HEK293 (cell line): ENCODE measurements around the gene KIF13A.
A peak's percentile ranks its signal among the peaks of the same experiment; 100 is the strongest.

ENCODE experiments used
- CTCF ChIA-PET: fragments of 350-600 bp; formaldehyde crosslinking; extraction: SDS; loops from one replicate; lab custom pipeline; 2021; ENCODE audit warnings: antibody characterized with exemption; lab: Yijun Ruan, JAX
- POLR2A ChIA-PET: fragments of 300-600 bp; formaldehyde crosslinking; extraction: SDS; loops from one replicate; lab custom pipeline; 2020; ENCODE audit warnings: antibody characterized with exemption, inconsistent platforms; lab: Yijun Ruan, JAX
- H3K27ac ChIP-seq: fragments of 200-500 bp; sonication (Bioruptor generic); 2 replicates; pipeline ENCODE4 v1.5.1; 2014; ENCODE audit warnings: low read depth, low read length, control low read depth, inconsistent platforms; ENCODE audit errors: extremely low read depth
- H3K36me3 ChIP-seq, 2 experiments: fragments of 200-500 bp in 1 of 2; sonication (Bioruptor generic) in 1 of 2; 1 replicate in 1 of 2; 2 replicates in 1 of 2; pipeline ENCODE4 v1.5.1; 2014 to 2017; ENCODE audit warnings: inconsistent platforms in 2 of 2, low read length in 2 of 2; ENCODE audit not compliant: control insufficient read depth in 2 of 2, insufficient read depth in 1 of 2
- H3K4me1 ChIP-seq: fragments of 200-500 bp; sonication (Bioruptor generic); 2 replicates; pipeline ENCODE4 v1.5.1; 2014; ENCODE audit warnings: mild to moderate bottlenecking, low read length, inconsistent platforms; ENCODE audit not compliant: control insufficient read depth, insufficient read depth
- H3K4me3 ChIP-seq: 2 replicates; pipeline ENCODE4 v1.5.1; 2011; ENCODE audit warnings: low read depth, mild to moderate bottlenecking, control low read depth, low read length, moderate library complexity
- H3K9me3 ChIP-seq: fragments of 200-500 bp; sonication (Bioruptor generic); 2 replicates; pipeline ENCODE4 v1.5.1; 2014; ENCODE audit warnings: low read depth, low read length, inconsistent platforms; ENCODE audit not compliant: control insufficient read depth, insufficient read depth
- GFI1B ChIP-seq: fragments of 450-650 bp; formaldehyde crosslinking; IDR thresholded peaks from 2 replicates; pipeline ENCODE4 v1.5.1; 2016; ENCODE audit warnings: missing biosample characterization, missing genetic modification characterization
- GLI4 ChIP-seq: fragments of 450-650 bp; formaldehyde crosslinking; IDR thresholded peaks from 2 replicates; pipeline ENCODE4 v1.5.1; 2016; ENCODE audit warnings: missing biosample characterization, missing genetic modification characterization
- MEIS1 ChIP-seq: sonication (generic); formaldehyde crosslinking; IDR thresholded peaks from 2 replicates; pipeline ENCODE4 v1.8.1; 2022; ENCODE audit warnings: missing genetic modification reagents, mild to moderate bottlenecking, borderline replicate concordance
- PRDM1 ChIP-seq: fragments of 450-650 bp; formaldehyde crosslinking; IDR thresholded peaks from 2 replicates; pipeline ENCODE4; 2016; ENCODE audit warnings: missing biosample characterization, missing genetic modification characterization
- REPIN1 ChIP-seq: fragments of 450-650 bp; formaldehyde crosslinking; IDR thresholded peaks from 2 replicates; pipeline ENCODE4 v1.5.1; 2017; ENCODE audit warnings: missing biosample characterization, missing genetic modification characterization, low read depth
- SALL2 ChIP-seq: fragments of 450-650 bp; formaldehyde crosslinking; IDR thresholded peaks from 2 replicates; pipeline ENCODE4 v1.5.0; 2017; ENCODE audit warnings: missing biosample characterization, mild to moderate bottlenecking, missing genetic modification characterization, borderline replicate concordance
- ZNF146 ChIP-seq: fragments of 450-650 bp; formaldehyde crosslinking; IDR thresholded peaks from 2 replicates; pipeline ENCODE4 v1.5.1; 2016; ENCODE audit warnings: missing biosample characterization, missing genetic modification characterization
- ZNF23 ChIP-seq: fragments of 450-650 bp; formaldehyde crosslinking; IDR thresholded peaks from 2 replicates; pipeline ENCODE4 v1.5.1; 2016; ENCODE audit warnings: missing biosample characterization, missing genetic modification characterization, borderline replicate concordance
- ZNF324 ChIP-seq: fragments of 450-650 bp; formaldehyde crosslinking; IDR thresholded peaks from 2 replicates; pipeline ENCODE4 v1.5.1; 2016; ENCODE audit warnings: missing biosample characterization, missing genetic modification characterization
- ZNF350 ChIP-seq: fragments of 450-650 bp; formaldehyde crosslinking; IDR thresholded peaks from 2 replicates; pipeline ENCODE4 v1.5.0; 2017; ENCODE audit warnings: missing biosample characterization, mild to moderate bottlenecking, missing genetic modification characterization
- ZNF623 ChIP-seq: fragments of 450-650 bp; formaldehyde crosslinking; IDR thresholded peaks from 2 replicates; pipeline ENCODE4 v1.5.1; 2016; ENCODE audit warnings: missing biosample characterization, missing genetic modification characterization
- ZNF785 ChIP-seq: fragments of 450-650 bp; formaldehyde crosslinking; IDR thresholded peaks from 2 replicates; pipeline ENCODE4 v1.5.1; 2016; ENCODE audit warnings: missing biosample characterization, missing genetic modification characterization
- ZNF792 ChIP-seq: fragments of 450-650 bp; formaldehyde crosslinking; IDR thresholded peaks from 2 replicates; pipeline ENCODE4 v1.5.1; 2016; ENCODE audit warnings: missing biosample characterization, missing genetic modification characterization
- ZSCAN16 ChIP-seq: fragments of 450-650 bp; formaldehyde crosslinking; IDR thresholded peaks from 2 replicates; pipeline ENCODE4 v1.5.1; 2016; ENCODE audit warnings: missing biosample characterization, missing genetic modification characterization
- TF ChIP-seq, protein P1 (sequence below): fragments of 450-650 bp; formaldehyde crosslinking; IDR thresholded peaks from 2 replicates; pipeline ENCODE4 v1.5.1; 2017; ENCODE audit warnings: missing biosample characterization, missing genetic modification characterization
- TF ChIP-seq, protein P2 (sequence below): fragments of 450-650 bp; formaldehyde crosslinking; IDR thresholded peaks from 2 replicates; pipeline ENCODE4 v1.5.1; 2017; ENCODE audit warnings: missing biosample characterization, missing genetic modification characterization

The KIF13A gene

DNA sequence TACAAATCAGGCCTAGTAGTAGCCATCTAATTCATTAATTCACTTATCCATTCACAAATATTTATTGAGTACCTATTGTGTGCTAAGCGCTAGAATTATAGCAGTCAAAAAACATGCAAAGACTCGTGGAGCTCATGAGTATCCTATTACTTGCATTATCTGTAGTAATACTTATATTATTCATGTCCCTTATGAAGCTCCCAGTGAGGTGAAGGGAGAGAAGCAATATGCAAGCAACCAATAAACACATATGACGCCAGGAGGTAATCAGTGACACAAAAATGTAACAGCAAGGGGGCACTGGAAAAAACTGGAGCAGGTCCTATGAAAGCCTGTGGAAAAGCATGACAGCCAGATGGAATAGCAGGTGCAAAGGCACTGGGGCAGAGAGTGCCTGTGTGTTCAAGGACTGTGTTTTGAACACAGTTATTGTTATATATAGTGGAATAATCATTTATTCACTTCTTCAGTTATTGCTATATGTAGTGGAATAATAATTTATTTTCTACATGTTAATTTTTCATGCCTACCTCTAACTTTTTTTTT is 109.5 kb downstream of the KIF13A start:
- no peaks in the 10 kb centered on the region for H3K9me3 ChIP-seq
- H3K4me1 ChIP-seq: no peaks in the 10 kb centered on the region
- TF ChIP-seq GLI4 (tag by site-specific recombination) (no peak), ZNF324 (tag by site-specific recombination) (no peak), ZNF785 (tag by site-specific recombination) (no peak), ZNF623 (tag by site-specific recombination) (peak; percentile 87)
- no peak overlapping the region for H3K4me3 ChIP-seq
- no peak overlapping the region for H3K27ac ChIP-seq
- POLR2A ChIA-PET: interaction anchor here (0.7 kb wide), 1 partner anchor 278 kb away, joined by 4 read pairs; no protein-coding TSS in a partner anchor
- CTCF ChIA-PET: no interaction called here
- H3K36me3 ChIP-seq: no peaks in the 10 kb centered on the region

DNA sequence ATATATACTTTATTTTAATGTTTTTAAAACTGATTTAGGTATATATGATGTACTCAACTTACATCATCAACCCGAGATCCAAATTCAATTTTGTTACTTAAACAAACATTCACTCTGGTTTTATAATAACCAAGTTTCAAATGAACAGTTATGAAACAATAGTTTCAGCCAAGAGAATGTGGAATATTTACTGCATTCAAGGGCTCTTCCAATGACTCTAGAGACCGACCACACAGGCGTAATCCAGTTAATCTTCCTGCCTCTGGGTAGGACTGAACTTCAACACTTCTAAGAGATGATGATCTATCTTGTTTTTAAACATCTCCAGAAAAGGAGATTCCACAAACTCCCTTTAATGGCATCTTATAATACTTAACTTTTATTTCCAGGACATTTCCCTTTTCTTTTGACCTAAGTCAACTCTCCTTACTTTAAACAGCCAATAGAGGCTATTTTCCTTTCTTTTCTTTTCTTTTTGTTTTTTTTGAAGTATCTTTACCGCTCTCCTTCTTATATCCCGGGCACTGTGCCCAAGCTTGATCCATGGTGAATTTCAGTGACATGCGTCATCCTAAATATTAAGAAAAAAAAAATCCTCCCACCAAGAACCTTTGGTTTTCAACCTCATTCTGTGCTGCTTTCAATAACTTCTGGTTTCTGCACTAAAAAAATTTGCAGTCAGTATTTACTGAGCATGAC is 110.1 kb downstream of the KIF13A start:
- 0 out of 2 replicates have a peak, but pooled peaks have one; percentile 11 for TF ChIP-seq PRDM1 (tag by site-specific recombination)
- no peak for TF ChIP-seq ZNF350
- TF ChIP-seq GFI1B (tag by site-specific recombination): no peak
- Histone ChIP-seq H3K27ac (no peak overlapping the region), H3K4me1 (no peaks in the 10 kb centered on the region), H3K36me3 (no peaks in the 10 kb centered on the region), H3K4me3 (no peak overlapping the region), H3K9me3 (no peaks in the 10 kb centered on the region)
- ChIA-PET CTCF (no interaction called here), POLR2A (no interaction called here)

DNA sequence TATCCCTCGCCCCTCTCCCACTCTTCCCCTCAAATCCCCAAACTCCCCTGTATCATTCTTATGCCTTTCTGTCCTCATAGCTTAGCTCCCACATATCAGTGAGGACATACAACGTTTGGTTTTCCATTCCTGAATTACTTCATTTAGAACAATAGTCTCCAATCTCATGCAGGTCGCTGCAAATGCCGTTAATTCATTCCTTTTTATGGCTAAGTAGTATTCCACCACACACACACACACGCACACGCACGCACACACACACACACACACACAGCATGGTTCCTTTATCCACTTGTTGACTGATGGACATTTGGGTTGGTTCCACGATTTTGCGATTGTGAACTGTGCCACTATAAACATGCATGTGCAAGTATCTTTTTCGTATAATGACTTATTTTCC is 112.7 kb downstream of the KIF13A start:
- H3K36me3 ChIP-seq: no peaks in the 10 kb centered on the region
- no peaks in the 10 kb centered on the region for H3K9me3 ChIP-seq
- peak; percentile 76 for TF ChIP-seq ZNF146
- TF ChIP-seq, protein P1, sequence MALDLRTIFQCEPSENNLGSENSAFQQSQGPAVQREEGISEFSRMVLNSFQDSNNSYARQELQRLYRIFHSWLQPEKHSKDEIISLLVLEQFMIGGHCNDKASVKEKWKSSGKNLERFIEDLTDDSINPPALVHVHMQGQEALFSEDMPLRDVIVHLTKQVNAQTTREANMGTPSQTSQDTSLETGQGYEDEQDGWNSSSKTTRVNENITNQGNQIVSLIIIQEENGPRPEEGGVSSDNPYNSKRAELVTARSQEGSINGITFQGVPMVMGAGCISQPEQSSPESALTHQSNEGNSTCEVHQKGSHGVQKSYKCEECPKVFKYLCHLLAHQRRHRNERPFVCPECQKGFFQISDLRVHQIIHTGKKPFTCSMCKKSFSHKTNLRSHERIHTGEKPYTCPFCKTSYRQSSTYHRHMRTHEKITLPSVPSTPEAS (tag by site-specific recombination): peak; percentile 39; the same call in 1 of the 2 replicates
- no peak for TF ChIP-seq SALL2
- TF ChIP-seq, all 188 proteins: peak for 2
- H3K27ac ChIP-seq: no peak overlapping the region
- no peaks in the 10 kb centered on the region for H3K4me1 ChIP-seq
- H3K4me3 ChIP-seq: no peak overlapping the region
- ChIA-PET POLR2A (no interaction called here), CTCF (no interaction called here)

DNA sequence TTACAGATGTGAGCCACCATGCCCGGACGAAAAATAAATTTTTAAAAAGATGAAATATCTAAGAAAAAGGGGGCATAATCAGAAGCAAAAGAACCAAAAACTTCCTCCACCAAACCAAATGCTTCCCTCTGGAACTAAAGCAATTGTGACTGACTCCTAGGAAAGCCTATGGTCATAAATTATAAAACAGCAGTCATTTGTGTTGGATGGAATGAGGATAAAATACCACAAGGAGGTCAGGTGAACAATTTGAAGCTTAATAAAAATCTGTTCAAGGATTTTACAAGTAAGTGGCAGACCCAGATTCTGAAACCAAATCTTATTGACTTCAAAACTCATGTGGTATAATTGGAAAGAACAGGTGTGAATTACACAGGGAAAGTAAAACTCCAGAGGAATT is 114.5 kb downstream of the KIF13A start:
- Histone ChIP-seq H3K27ac (no peak overlapping the region), H3K4me1 (no peaks in the 10 kb centered on the region), H3K9me3 (no peaks in the 10 kb centered on the region), H3K4me3 (no peak overlapping the region), H3K36me3 (no peaks in the 10 kb centered on the region)
- TF ChIP-seq MEIS1 (CRISPR knock-in tag): no peak
- TF ChIP-seq ZNF23 (tag by site-specific recombination): no peak
- no peak for TF ChIP-seq REPIN1
- TF ChIP-seq, protein P2, sequence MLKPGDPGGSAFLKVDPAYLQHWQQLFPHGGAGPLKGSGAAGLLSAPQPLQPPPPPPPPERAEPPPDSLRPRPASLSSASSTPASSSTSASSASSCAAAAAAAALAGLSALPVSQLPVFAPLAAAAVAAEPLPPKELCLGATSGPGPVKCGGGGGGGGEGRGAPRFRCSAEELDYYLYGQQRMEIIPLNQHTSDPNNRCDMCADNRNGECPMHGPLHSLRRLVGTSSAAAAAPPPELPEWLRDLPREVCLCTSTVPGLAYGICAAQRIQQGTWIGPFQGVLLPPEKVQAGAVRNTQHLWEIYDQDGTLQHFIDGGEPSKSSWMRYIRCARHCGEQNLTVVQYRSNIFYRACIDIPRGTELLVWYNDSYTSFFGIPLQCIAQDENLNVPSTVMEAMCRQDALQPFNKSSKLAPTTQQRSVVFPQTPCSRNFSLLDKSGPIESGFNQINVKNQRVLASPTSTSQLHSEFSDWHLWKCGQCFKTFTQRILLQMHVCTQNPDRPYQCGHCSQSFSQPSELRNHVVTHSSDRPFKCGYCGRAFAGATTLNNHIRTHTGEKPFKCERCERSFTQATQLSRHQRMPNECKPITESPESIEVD (tag by site-specific recombination): peak; percentile 14; the same call in 1 of the 2 replicates
- no peak for TF ChIP-seq ZNF792 (tag by site-specific recombination)
- TF ChIP-seq ZSCAN16 (tag by site-specific recombination): no peak
- TF ChIP-seq PRDM1 (tag by site-specific recombination): no peak
- POLR2A ChIA-PET: no interaction called here
- CTCF ChIA-PET: interaction anchor here (0.6 to 1.3 kb wide), 2 partner anchors 8 to 214 kb away, joined by 3 to 6 read pairs; no protein-coding TSS in a partner anchor
